Sigmoid colon (tissue), 7 donors: Measurements from ENCODE around the gene TMEM258. TPM values are rescaled to one million over a fixed set of nuclear protein-coding genes. Genes with fewer than 3 reads are reported as not detected.
A peak's percentile ranks its signal among the peaks of the same experiment; 100 is the strongest.

Experiments used
- DNase-seq: peaks from one replicate; pipeline ENCODE4 v3.0.0-alpha.2; 2019
- H3K27ac ChIP-seq, 4 donors: fragments of 200-600 bp; sonication (generic); one replicate each; pipeline ENCODE4 v1.5.1; 2016 to 2019; ENCODE audit warnings: mild to moderate bottlenecking in 1 of 4
- H3K27me3 ChIP-seq, 3 donors: fragments of 200-600 bp; sonication (generic); one replicate each; pipeline ENCODE4 v1.5.1; 2019; ENCODE audit warnings: mild to moderate bottlenecking in 1 of 3
- H3K36me3 ChIP-seq, 4 donors: fragments of 200-600 bp; sonication (generic); one replicate each; pipeline ENCODE4 v1.5.1; 2016 to 2019
- H3K4me1 ChIP-seq, 4 donors: fragments of 200-600 bp; sonication (generic); one replicate each; pipeline ENCODE4 v1.5.1; 2017 to 2019
- H3K4me3 ChIP-seq, 4 donors: fragments of 200-600 bp; sonication (generic); one replicate each; pipeline ENCODE4 v1.5.1; 2017 to 2019; ENCODE audit warnings: mild to moderate bottlenecking in 2 of 4, moderate library complexity in 1 of 4
- H3K9me3 ChIP-seq, 4 donors: fragments of 200-600 bp in 3 of 4; sonication (generic) in 3 of 4; one replicate each; pipeline versions ENCODE4 v1.5.1 to v1.6.1; 2013 to 2019
- EP300 ChIP-seq, 4 donors: sonication (generic); formaldehyde crosslinking; IDR thresholded peaks; one replicate each; pipeline ENCODE4 v1.6.1; 2017; ENCODE audit warnings: antibody characterized with exemption in 4 of 4
- POLR2A ChIP-seq, 2 donors: fragments of 450-650 bp; IDR thresholded peaks; one replicate each; pipeline ENCODE4 v1.6.1; 2016; ENCODE audit warnings: antibody characterized with exemption in 2 of 2, mild to moderate bottlenecking in 2 of 2, moderate library complexity in 2 of 2
- POLR2AphosphoS5 ChIP-seq, 4 donors: sonication (generic); formaldehyde crosslinking; IDR thresholded peaks; one replicate each; pipeline ENCODE4 v1.6.1; 2017; ENCODE audit warnings: antibody characterized with exemption in 4 of 4
- WGBS, 2 donors: extraction: QIAGEN DNeasy Blood & Tissue Kit; methylation state at CpG; one replicate each; pipeline ENCODE4 v1.1.7; 2013; 5-methylcytosine and 5-hydroxymethylcytosine counted together
- intact Hi-C: fragments of 100-400 bp; cut with DNase I; formaldehyde crosslinking; loops from one replicate; pipeline ENCODE4 v1.15.1; 2023
- polyA plus RNA-seq, 3 donors: library from polyadenylated mRNA; stranded (reverse); fragments of 200-250 nt; gene quantifications; one replicate each; pipeline ENCODE4 v1.2.3, GENCODE V29; 2013
- total RNA-seq, 4 donors: library from RNA; depleted of rRNA; stranded (reverse); fragments of >200 nt; gene quantifications; one replicate each; pipeline ENCODE4 v1.1.0, GENCODE V29; 2016
- TF ChIP-seq, protein P1 (sequence below), 4 experiments: fragments of 450-650 bp in 3 of 4; fragments of 200-600 bp in 1 of 4; IDR thresholded peaks; one replicate each; pipeline ENCODE4 v1.5.1; 2016 to 2019; ENCODE audit warnings: antibody characterized with exemption in 4 of 4, mild to moderate bottlenecking in 3 of 4, moderate library complexity in 2 of 4
- donor health status: healthy with polysubstance abuse.
- donor health status: Bipolar disorder and iron deficiency.
- donor health status: healthy.

The TMEM258 gene
- total and polyA plus RNA-seq, 7 donors = 39.9 to 224 (median 64.7) TPM

DNA sequence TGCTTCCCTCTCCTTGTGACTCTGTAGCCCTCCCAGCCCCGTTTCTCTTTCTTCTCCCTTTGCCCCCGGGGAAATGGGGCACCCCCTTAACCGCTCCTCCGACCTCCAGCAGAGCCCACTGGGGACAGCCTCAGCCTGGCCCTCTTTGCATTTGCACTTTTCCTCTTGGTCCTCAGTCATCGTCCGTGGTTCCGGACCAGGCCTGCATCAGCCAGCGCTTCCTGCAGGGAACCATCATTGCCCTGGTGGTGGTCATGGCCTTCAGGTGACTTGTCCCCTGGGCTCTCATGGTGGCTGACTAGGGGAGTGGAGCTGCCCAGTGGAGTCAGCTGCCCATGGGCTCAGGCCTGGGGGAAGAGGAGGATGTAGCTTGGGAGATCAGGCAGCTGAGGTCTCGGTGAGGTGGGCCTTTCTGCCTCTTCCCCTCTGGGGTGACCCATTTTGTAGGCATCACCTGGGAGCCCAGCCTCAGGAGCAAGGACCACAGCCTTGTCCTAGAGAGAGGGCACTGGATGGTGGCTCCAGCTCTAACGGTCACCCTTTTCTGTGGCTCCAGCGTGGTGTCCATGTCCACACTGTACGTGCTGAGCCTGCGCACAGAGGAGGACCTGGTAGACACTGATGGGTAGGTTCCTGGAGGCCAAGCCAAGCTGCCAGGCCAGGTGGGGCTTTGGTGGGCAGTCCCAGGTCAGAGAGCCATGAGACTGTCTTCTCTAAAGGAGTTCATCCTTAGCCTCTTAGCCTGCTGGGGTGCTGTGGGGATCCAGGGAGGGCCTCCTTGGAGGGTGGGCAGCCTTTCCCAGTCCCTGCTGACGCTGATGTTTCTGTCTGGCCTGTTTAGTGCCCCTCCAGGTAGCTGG lies 12.5 kb downstream of the TMEM258 start:
- 90 to 91% methylated on average over 14 of the region's 14 CpGs for WGBS, 2 donors
- peaks cover 0 to 9% (median 0%) of the 10 kb centered on the region in 3 donors for H3K27me3 ChIP-seq
- no peak overlapping the region for H3K4me3 ChIP-seq
- no peaks in the 10 kb centered on the region for H3K9me3 ChIP-seq
- H3K27ac ChIP-seq = no peak overlapping the region
- TF ChIP-seq POLR2A (IDR thresholded peaks at IDR 0.05) (no peak), POLR2AphosphoS5 (IDR thresholded peaks at IDR 0.05) (no peak), EP300 (IDR thresholded peaks at IDR 0.05) (no peak)
- TF ChIP-seq, protein P1, sequence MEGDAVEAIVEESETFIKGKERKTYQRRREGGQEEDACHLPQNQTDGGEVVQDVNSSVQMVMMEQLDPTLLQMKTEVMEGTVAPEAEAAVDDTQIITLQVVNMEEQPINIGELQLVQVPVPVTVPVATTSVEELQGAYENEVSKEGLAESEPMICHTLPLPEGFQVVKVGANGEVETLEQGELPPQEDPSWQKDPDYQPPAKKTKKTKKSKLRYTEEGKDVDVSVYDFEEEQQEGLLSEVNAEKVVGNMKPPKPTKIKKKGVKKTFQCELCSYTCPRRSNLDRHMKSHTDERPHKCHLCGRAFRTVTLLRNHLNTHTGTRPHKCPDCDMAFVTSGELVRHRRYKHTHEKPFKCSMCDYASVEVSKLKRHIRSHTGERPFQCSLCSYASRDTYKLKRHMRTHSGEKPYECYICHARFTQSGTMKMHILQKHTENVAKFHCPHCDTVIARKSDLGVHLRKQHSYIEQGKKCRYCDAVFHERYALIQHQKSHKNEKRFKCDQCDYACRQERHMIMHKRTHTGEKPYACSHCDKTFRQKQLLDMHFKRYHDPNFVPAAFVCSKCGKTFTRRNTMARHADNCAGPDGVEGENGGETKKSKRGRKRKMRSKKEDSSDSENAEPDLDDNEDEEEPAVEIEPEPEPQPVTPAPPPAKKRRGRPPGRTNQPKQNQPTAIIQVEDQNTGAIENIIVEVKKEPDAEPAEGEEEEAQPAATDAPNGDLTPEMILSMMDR (IDR thresholded peaks at IDR 0.05) = no peak
- DNase-seq = no peak
- H3K36me3 ChIP-seq = peaks cover 0 to 16% (median 2%) of the 10 kb centered on the region in 4 donors
- H3K4me1 ChIP-seq = peaks cover 0 to 11% (median 9%) of the 10 kb centered on the region in 4 donors
- intact Hi-C loops = no loop called here

DNA sequence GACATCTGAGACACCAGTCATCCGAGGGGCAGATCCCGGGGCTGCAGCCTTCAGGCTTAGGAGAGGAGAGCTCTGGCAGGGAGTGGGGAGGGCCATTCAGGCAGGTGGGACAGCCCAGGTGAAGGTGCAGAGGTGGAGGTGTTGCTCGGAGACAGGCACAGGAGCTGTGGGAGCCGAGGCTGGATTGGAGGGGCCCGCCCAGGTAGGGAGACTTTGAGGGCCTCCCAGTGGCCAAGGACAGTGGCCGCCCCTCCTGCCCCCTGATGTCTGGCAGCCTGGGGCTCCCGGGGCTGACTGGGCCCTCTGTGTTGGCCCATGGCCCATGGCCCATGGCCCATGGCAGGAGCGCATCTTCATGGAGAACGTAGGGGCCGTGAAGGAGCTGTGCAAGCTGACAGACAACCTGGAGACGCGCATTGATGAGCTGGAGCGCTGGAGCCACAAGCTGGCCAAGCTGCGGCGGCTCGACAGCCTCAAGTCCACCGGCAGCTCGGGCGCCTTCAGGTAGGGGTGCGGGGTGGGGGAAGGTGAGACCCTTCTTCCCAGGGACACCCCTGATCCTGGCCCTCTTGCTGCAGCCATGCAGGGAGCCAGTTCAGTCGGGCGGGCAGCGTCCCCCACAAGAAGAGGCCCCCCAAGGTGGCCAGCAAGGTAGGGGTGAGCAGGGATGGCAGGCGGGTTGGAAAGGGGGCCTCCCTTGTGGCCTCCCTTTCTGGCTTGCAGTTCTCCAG lies 13.3 kb downstream of the TMEM258 start:
- Histone ChIP-seq H3K36me3 (peaks cover 0 to 8% (median 0%) of the 10 kb centered on the region in 4 donors), H3K27me3 (peaks cover 0 to 9% (median 0%) of the 10 kb centered on the region in 3 donors), H3K4me1 (peaks cover 0 to 11% (median 9%) of the 10 kb centered on the region in 4 donors), H3K4me3 (no peak overlapping the region), H3K9me3 (no peaks in the 10 kb centered on the region), H3K27ac (no peak overlapping the region)
- 91% methylated on average over 24 of the region's 24 CpGs for WGBS, 2 donors
- intact Hi-C loops = no loop called here
- TF ChIP-seq POLR2A (IDR thresholded peaks at IDR 0.05) = no peak
- no peak for TF ChIP-seq POLR2AphosphoS5 (IDR thresholded peaks at IDR 0.05)
- TF ChIP-seq, protein P1 (IDR thresholded peaks at IDR 0.05) = no peak
- no peak for TF ChIP-seq EP300 (IDR thresholded peaks at IDR 0.05)
- no peak for DNase-seq

DNA sequence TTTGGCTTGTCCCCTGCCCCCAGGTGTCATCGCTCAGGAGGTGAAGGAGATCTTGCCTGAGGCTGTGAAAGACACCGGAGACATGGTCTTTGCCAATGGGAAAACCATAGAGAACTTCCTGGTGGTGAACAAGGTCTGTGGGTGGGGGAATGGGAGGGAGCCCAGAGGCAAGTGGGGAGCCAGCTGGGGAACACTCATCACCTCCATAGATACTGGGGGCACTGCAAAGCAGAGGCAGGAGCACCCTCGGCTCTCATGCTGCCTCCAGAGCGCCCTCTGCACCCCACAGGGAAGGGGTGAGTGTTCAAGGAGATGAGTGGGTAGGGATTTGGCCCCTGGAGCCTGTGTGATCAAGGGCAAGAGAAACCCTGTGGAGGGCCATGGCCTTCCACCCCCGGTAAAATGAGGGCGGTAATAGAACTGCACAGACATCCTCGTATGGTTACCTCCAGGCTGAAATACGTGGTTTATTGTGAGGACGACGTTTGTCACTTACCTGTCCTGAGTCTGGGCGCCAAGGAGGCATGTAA lies 14.0 kb downstream of the TMEM258 start:
- Histone ChIP-seq H3K4me1 (peaks cover 0 to 11% (median 9%) of the 10 kb centered on the region in 4 donors), H3K27me3 (peaks cover 0 to 9% (median 0%) of the 10 kb centered on the region in 3 donors), H3K4me3 (no peak overlapping the region), H3K27ac (no peak overlapping the region), H3K36me3 (peaks cover 0 to 5% (median 0%) of the 10 kb centered on the region in 4 donors), H3K9me3 (no peaks in the 10 kb centered on the region)
- TF ChIP-seq POLR2A (IDR thresholded peaks at IDR 0.05) = no peak
- TF ChIP-seq, protein P1 (IDR thresholded peaks at IDR 0.05) = no peak
- no peak for TF ChIP-seq POLR2AphosphoS5 (IDR thresholded peaks at IDR 0.05)
- no peak for TF ChIP-seq EP300 (IDR thresholded peaks at IDR 0.05)
- intact Hi-C loops = no loop called here
- WGBS, 2 donors = 86 to 89% methylated on average over 11 of the region's 11 CpGs
- DNase-seq = no peak

DNA sequence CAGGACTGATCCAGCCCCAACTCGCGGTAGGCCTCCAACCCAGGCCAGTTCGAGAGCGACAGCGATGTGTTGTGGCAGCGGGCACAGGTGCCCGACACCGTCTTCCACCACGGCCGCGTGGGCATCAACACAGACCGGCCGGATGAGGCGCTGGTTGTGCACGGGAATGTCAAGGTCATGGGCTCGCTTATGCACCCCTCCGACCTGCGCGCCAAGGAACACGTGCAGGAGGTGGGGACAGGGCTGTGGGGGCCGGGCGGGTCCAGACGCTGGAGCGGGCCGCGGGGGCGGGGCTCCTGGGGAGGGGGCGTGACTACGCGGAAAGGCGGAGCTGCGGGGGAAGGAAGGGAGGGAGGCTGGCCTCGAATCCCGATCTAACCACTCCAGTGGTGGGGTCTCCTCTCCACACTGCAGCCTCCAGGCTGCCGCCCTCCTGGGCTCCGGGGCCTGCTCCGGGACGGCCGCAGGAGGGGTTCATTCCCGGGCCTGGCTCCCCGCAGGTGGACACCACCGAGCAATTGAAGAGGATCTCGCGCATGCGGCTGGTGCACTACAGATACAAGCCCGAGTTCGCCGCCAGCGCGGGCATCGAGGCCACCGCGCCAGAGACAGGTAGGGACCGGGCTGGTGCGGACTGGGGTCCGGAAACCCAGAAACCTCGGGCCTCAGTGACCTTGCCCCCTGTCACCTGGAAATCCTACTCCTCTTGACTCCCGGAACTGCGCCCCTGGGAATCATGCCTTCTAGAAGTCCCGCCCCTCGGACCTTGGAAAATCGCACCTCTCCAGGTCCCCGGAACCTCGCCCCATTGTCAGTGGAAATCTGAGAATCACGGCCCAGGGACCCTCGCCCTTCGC lies 14.9 kb downstream of the TMEM258 start:
- TF ChIP-seq POLR2AphosphoS5 (IDR thresholded peaks at IDR 0.05) = no peak
- no peak for TF ChIP-seq EP300 (IDR thresholded peaks at IDR 0.05)
- TF ChIP-seq, protein P1 (IDR thresholded peaks at IDR 0.05) = no peak
- no peak for TF ChIP-seq POLR2A (IDR thresholded peaks at IDR 0.05)
- Histone ChIP-seq H3K36me3 (no peaks in the 10 kb centered on the region), H3K9me3 (no peaks in the 10 kb centered on the region), H3K27ac (no peak overlapping the region), H3K27me3 (peaks cover 0 to 9% (median 0%) of the 10 kb centered on the region in 3 donors), H3K4me1 (peaks cover 0 to 11% (median 9%) of the 10 kb centered on the region in 4 donors), H3K4me3 (peak overlapping the region in 2 of 4 donors; percentile 16 to 18)
- DNase-seq = no peak
- intact Hi-C loops = no loop called here
- WGBS, 2 donors = 48 to 77% methylated on average over 67 of the region's 67 CpGs
